H9 (cell line): Measurements from ENCODE around the gene EIF4E1B. TPM values are rescaled to one million over a fixed set of nuclear protein-coding genes. Genes with fewer than 3 reads are reported as not detected.
A peak's percentile ranks its signal among the peaks of the same experiment; 100 is the strongest.

Source experiments
- DNase-seq: peaks from one replicate; pipeline ENCODE4 v3.0.0-alpha.2; 2017
- H2AFZ ChIP-seq: one replicate; pipeline ENCODE4 v1.6.1; 2013; ENCODE audit warnings: mild to moderate bottlenecking, low read length, control low read depth, moderate library complexity
- H2AK5ac ChIP-seq: 2 replicates; pipeline ENCODE4 v1.6.1; 2013; ENCODE audit warnings: low read length, control low read depth, mixed read lengths; ENCODE audit not compliant: insufficient read length
- H2BK120ac ChIP-seq: one replicate; pipeline ENCODE4 v1.6.1; 2013; ENCODE audit warnings: low read depth, mild to moderate bottlenecking, low read length, control low read depth, inconsistent platforms; ENCODE audit not compliant: poor library complexity, severe bottlenecking
- H2BK12ac ChIP-seq: 2 replicates; pipeline ENCODE4 v1.6.1; 2013; ENCODE audit warnings: low read length, control low read depth, mixed read lengths, low read depth; ENCODE audit not compliant: insufficient read length
- H2BK15ac ChIP-seq: 2 replicates; pipeline ENCODE4 v1.6.1; 2013; ENCODE audit warnings: low read depth, low read length, control low read depth
- H2BK20ac ChIP-seq: one replicate; pipeline ENCODE4 v1.6.1; 2013; ENCODE audit warnings: low read depth, mild to moderate bottlenecking, low read length, control low read depth, inconsistent platforms; ENCODE audit not compliant: poor library complexity, severe bottlenecking
- H2BK5ac ChIP-seq: 2 replicates; pipeline ENCODE4 v1.6.1; 2013; ENCODE audit warnings: low read length, control low read depth, mixed read lengths; ENCODE audit not compliant: insufficient read length
- H3K14ac ChIP-seq: 2 replicates; pipeline ENCODE4 v1.6.1; 2013; ENCODE audit warnings: low read length, control low read depth; ENCODE audit not compliant: insufficient read depth
- H3K18ac ChIP-seq: 2 replicates; pipeline ENCODE4 v1.6.1; 2013; ENCODE audit warnings: low read depth, mild to moderate bottlenecking, mixed read lengths, low read length, control low read depth; ENCODE audit not compliant: insufficient read length
- H3K23ac ChIP-seq: 2 replicates; pipeline ENCODE4 v1.6.1; 2013; ENCODE audit warnings: low read length, control low read depth, mixed read lengths, low read depth; ENCODE audit not compliant: insufficient read length
- H3K23me2 ChIP-seq: 2 replicates; pipeline ENCODE4 v1.6.1; 2013; ENCODE audit warnings: low read depth, mild to moderate bottlenecking, mixed read lengths, low read length, control low read depth; ENCODE audit not compliant: insufficient read length, poor library complexity, severe bottlenecking
- H3K27ac ChIP-seq: 2 replicates; pipeline ENCODE4 v1.5.1; 2013; ENCODE audit warnings: low read length, control low read depth, mixed read lengths, low read depth; ENCODE audit not compliant: insufficient read length
- H3K27me3 ChIP-seq: 2 replicates; pipeline ENCODE4 v1.6.1; 2013; ENCODE audit warnings: low read length, control low read depth, inconsistent platforms; ENCODE audit not compliant: insufficient read depth
- H3K4ac ChIP-seq: 2 replicates; pipeline ENCODE4 v1.6.1; 2013; ENCODE audit warnings: low read depth, mild to moderate bottlenecking, control low read depth, inconsistent platforms, low read length, moderate library complexity
- H3K4me1 ChIP-seq: 2 replicates; pipeline ENCODE4 v1.6.1; 2013; ENCODE audit warnings: low read length, control low read depth, inconsistent platforms; ENCODE audit not compliant: insufficient read depth
- H3K4me2 ChIP-seq: 2 replicates; pipeline ENCODE4 v1.6.1; 2013; ENCODE audit warnings: low read length, control low read depth, mixed read lengths; ENCODE audit not compliant: insufficient read length, insufficient read depth
- H3K56ac ChIP-seq: 2 replicates; pipeline ENCODE4 v1.6.1; 2013; ENCODE audit warnings: low read depth, mild to moderate bottlenecking, mixed read lengths, low read length, control low read depth; ENCODE audit not compliant: insufficient read length
- H3K79me1 ChIP-seq: 2 replicates; pipeline ENCODE4 v1.6.1; 2013; ENCODE audit warnings: low read depth, mild to moderate bottlenecking, moderate library complexity, low read length, control low read depth, inconsistent platforms; ENCODE audit not compliant: insufficient read depth, poor library complexity, severe bottlenecking
- H3K79me2 ChIP-seq: 2 replicates; pipeline ENCODE4 v1.6.1; 2013; ENCODE audit warnings: low read length, control low read depth, inconsistent platforms; ENCODE audit not compliant: insufficient read depth
- H3K9ac ChIP-seq: 2 replicates; pipeline ENCODE4 v1.6.1; 2013; ENCODE audit warnings: low read length, control low read depth, mixed read lengths; ENCODE audit not compliant: insufficient read length; ENCODE audit errors: extremely low read depth
- H3K9me3 ChIP-seq: one replicate; pipeline ENCODE4 v1.6.1; 2013; ENCODE audit warnings: low read depth, low read length, inconsistent platforms; ENCODE audit not compliant: control insufficient read depth
- H3T11ph ChIP-seq: one replicate; pipeline ENCODE4 v1.6.1; 2013; ENCODE audit warnings: mild to moderate bottlenecking, low read length, control low read depth, inconsistent platforms
- H4K20me1 ChIP-seq: one replicate; pipeline ENCODE4 v1.6.1; 2013; ENCODE audit not compliant: control insufficient read depth, insufficient read length, insufficient read depth
- H4K5ac ChIP-seq: 2 replicates; pipeline ENCODE4 v1.6.1; 2013; ENCODE audit warnings: low read depth, mild to moderate bottlenecking, mixed read lengths, low read length, control low read depth; ENCODE audit not compliant: insufficient read length
- H4K8ac ChIP-seq: replicated peaks from 2 replicates; pipeline ENCODE4 v1.6.1; 2013; ENCODE audit warnings: low read length, control low read depth, mixed read lengths, low read depth; ENCODE audit not compliant: insufficient read length
- H4K91ac ChIP-seq: 2 replicates; pipeline ENCODE4 v1.6.1; 2013; ENCODE audit warnings: low read depth, mild to moderate bottlenecking, moderate library complexity, mixed read lengths, low read length, control low read depth; ENCODE audit not compliant: insufficient read length
- H3K27ac Mint-ChIP-seq, 3 experiments: 2 replicates in 2 of 3; 3 replicates in 1 of 3; pipeline ENCODE4 v1.8.0; 2020 to 2021; ENCODE audit warnings: mixed read lengths in 3 of 3, mild to moderate bottlenecking in 1 of 3, moderate library complexity in 1 of 3
- H3K27me3 Mint-ChIP-seq: 2 replicates; pipeline ENCODE4 v1.8.0; 2021; ENCODE audit warnings: low read depth, mild to moderate bottlenecking, moderate library complexity, mixed read lengths
- H3K36me3 Mint-ChIP-seq, 3 experiments: 2 replicates in 2 of 3; 3 replicates in 1 of 3; pipeline ENCODE4 v1.8.0; 2020 to 2021; ENCODE audit warnings: low read depth in 3 of 3, mixed read lengths in 3 of 3; ENCODE audit not compliant: insufficient read depth in 1 of 3
- H3K4me1 Mint-ChIP-seq, 2 experiments: 2 replicates each; pipeline ENCODE4 v1.8.0; 2020; ENCODE audit warnings: mixed read lengths in 2 of 2
- H3K4me3 Mint-ChIP-seq, 2 experiments: 2 replicates in 1 of 2; 3 replicates in 1 of 2; pipeline ENCODE4 v1.8.0; 2020 to 2021; ENCODE audit warnings: mild to moderate bottlenecking in 2 of 2, mixed read lengths in 2 of 2, moderate library complexity in 1 of 2
- H3K9me3 Mint-ChIP-seq, 2 experiments: 2 replicates in 1 of 2; 3 replicates in 1 of 2; pipeline ENCODE4 v1.8.0; 2020; ENCODE audit warnings: mild to moderate bottlenecking in 2 of 2, mixed read lengths in 2 of 2, moderate library complexity in 1 of 2
- CTCF ChIP-seq: fragments of 200-600 bp; sonication (generic); conservative IDR thresholded peaks from 3 replicates; pipeline ENCODE4 v1.8.0; 2021; ENCODE audit warnings: antibody characterized with exemption, mild to moderate bottlenecking
- WGBS: extraction: QIAGEN DNeasy Blood & Tissue Kit; methylation state at CpG from one replicate; pipeline ENCODE4 v1.1.7; 2013; ENCODE audit warnings: missing lambda C conversion rate, low lambda C conversion rate, mixed read lengths; ENCODE audit not compliant: insufficient read length; ENCODE audit errors: extremely low coverage; 5-methylcytosine and 5-hydroxymethylcytosine counted together
- total RNA-seq: library from RNA; stranded (reverse); gene quantifications from 2 replicates; pipeline ENCODE4 v1.2.1, GENCODE V29; 2021

Gene EIF4E1B
- total RNA-seq, 1 experiment from 2014 or later: 1.3 TPM

GRCh38 chr5:176667637-176668036, 37.2 kb downstream of the EIF4E1B start:
- peaks cover 5 to 6% of the 10 kb centered on the region in 2 experiments; a peak in 3 of 5 replicates for H3K9me3 Mint-ChIP-seq
- Histone ChIP-seq H3K4me2 (no peak overlapping the region), H3T11ph (no peak overlapping the region), H2BK120ac (no peak overlapping the region), H3K79me2 (no peaks in the 10 kb centered on the region), H2BK20ac (no peak overlapping the region), H4K5ac (no peak overlapping the region), H4K8ac (no peak overlapping the region), H3K18ac (no peak overlapping the region), H3K79me1 (no peaks in the 10 kb centered on the region), H3K27ac (no peak overlapping the region), H2BK15ac (no peak overlapping the region), H3K56ac (no peak overlapping the region), H2BK12ac (no peak overlapping the region), H4K20me1 (no peaks in the 10 kb centered on the region), H3K23me2 (no peaks in the 10 kb centered on the region), H3K4ac (no peak overlapping the region), H3K9ac (no peak overlapping the region), H3K4me1 (peaks cover 4% of the 10 kb centered on the region; the same call in 1 of the 2 replicates), H3K9me3 (no peaks in the 10 kb centered on the region), H3K14ac (no peak overlapping the region), H2AFZ (no peak overlapping the region), H3K27me3 (no peaks in the 10 kb centered on the region), H4K91ac (no peak overlapping the region), H2BK5ac (no peak overlapping the region), H2AK5ac (no peak overlapping the region), H3K23ac (no peak overlapping the region)
- no peak for DNase-seq
- H3K4me1 Mint-ChIP-seq: peaks cover 24 to 43% of the 10 kb centered on the region in 2 experiments
- H3K27me3 Mint-ChIP-seq: peaks cover 8% of the 10 kb centered on the region
- TF ChIP-seq CTCF: peak; percentile 39; the same call in 2 of the 3 replicates
- peaks cover 0 to 1% (median 0%) of the 10 kb centered on the region in 3 experiments; a peak in 2 of 7 replicates for H3K36me3 Mint-ChIP-seq
- no peak overlapping the region for H3K4me3 Mint-ChIP-seq
- no CpG with 5 or more reads among the region's 7 CpGs for WGBS
- H3K27ac Mint-ChIP-seq: no peak overlapping the region
